ENCODE measurements around the gene SIX1. TPM values are rescaled to one million over a fixed set of nuclear protein-coding genes. Genes with fewer than 3 reads are reported as not detected.
A peak's percentile ranks its signal among the peaks of the same experiment; 100 is the strongest.

Gene SIX1
- under 1 TPM in 1 of 5 donors, not detected in 4; 0.18 TPM for total RNA-seq
- total RNA-seq (2013), result 0.04 TPM
- total RNA-seq, result 0 to 0.09 (median 0) reads per million in 29 experiments

GRCh38 chr14:60648934-60649874, at the start of gene SIX1:
Gene SIX1 (minus strand): TSS chr14:60649477. CDS start chr14:60649189, 288 bp downstream.
- Mint-ChIP-seq H3K9me3 (no peaks in the 10 kb centered on the region), H3K36me3 (no peaks in the 10 kb centered on the region), H3K27ac (no peak within 1 kb of the TSS), H3K4me1 (peaks cover 56 to 65% (median 62%) of the 10 kb centered on the region in 3 donors), H3K27me3 (peaks cover 71 to 84% of the 10 kb centered on the region in 2 donors), H3K4me3 (peak within 1 kb of the TSS; percentile 34 to 67 (median 37))
- WGBS (ENCODE audit: insufficient coverage), result 3% methylated on average over 68 of the region's 79 CpGs
- H3K27me3 ChIP-seq (replicated peaks in 1 of 2; ENCODE audit: control insufficient read depth in 2 of 2, extremely low read depth in 1 of 2, insufficient read depth in 2 of 2, low read length in 1 of 2), result peaks cover 12 to 75% of the 10 kb centered on the region in 2 experiments
- ChIA-PET POLR2A (no interaction called here), CTCF (no interaction called here)
- no peaks in the 10 kb centered on the region for H3K9me3 ChIP-seq
- H3K4me1 ChIP-seq (ENCODE audit: control insufficient read depth in 1 of 2, extremely low read depth in 1 of 2, insufficient read depth in 2 of 2, low read length in 2 of 2), result peaks cover 0 to 47% of the 10 kb centered on the region in 2 experiments
- ATAC-seq (replicated peaks in 1 of 4) (no peak), DNase-seq (no peak)
- H3K36me3 ChIP-seq (ENCODE audit: control insufficient read depth in 2 of 2, extremely low read depth in 1 of 2, insufficient read depth in 1 of 2, low read length in 1 of 2), result no peaks in the 10 kb centered on the region
- H3K4me3 ChIP-seq (ENCODE audit: control insufficient read depth in 1 of 2, extremely low read depth in 1 of 2, low read length in 1 of 2), result peak within 1 kb of the TSS in 1 of 2 donors; percentile 7
- H3K27ac ChIP-seq (ENCODE audit: low read length), result no peak within 1 kb of the TSS

GRCh38 chr14:60695327-60695726, 46.0 kb upstream of the SIX1 start:
- ChIA-PET POLR2A (interaction anchor here in 1 of 2 donors (0.6 kb wide), 2 partner anchors 65 to 264 kb away, joined by 3 to 6 read pairs; no protein-coding TSS in a partner anchor), CTCF (no interaction called here)
- no peaks in the 10 kb centered on the region for H3K4me1 ChIP-seq (ENCODE audit: control insufficient read depth in 1 of 2, extremely low read depth in 1 of 2, insufficient read depth in 2 of 2, low read length in 2 of 2)
- H3K27me3 Mint-ChIP-seq, result peaks cover 15 to 19% of the 10 kb centered on the region in 2 donors
- H3K36me3 Mint-ChIP-seq, result no peaks in the 10 kb centered on the region
- no peak for ATAC-seq (replicated peaks in 1 of 4)
- H3K27ac ChIP-seq (ENCODE audit: low read length), result no peak overlapping the region
- H3K9me3 Mint-ChIP-seq, result peaks cover 0 to 10% (median 3%) of the 10 kb centered on the region in 3 donors
- peaks cover 0 to 11% of the 10 kb centered on the region in 2 experiments for H3K27me3 ChIP-seq (replicated peaks in 1 of 2; ENCODE audit: control insufficient read depth in 2 of 2, extremely low read depth in 1 of 2, insufficient read depth in 2 of 2, low read length in 1 of 2)
- no peaks in the 10 kb centered on the region for H3K9me3 ChIP-seq
- no peak overlapping the region for H3K4me3 Mint-ChIP-seq
- no peaks in the 10 kb centered on the region for H3K36me3 ChIP-seq (ENCODE audit: control insufficient read depth in 2 of 2, extremely low read depth in 1 of 2, insufficient read depth in 1 of 2, low read length in 1 of 2)
- no peak overlapping the region for H3K4me3 ChIP-seq (ENCODE audit: control insufficient read depth in 1 of 2, extremely low read depth in 1 of 2, low read length in 1 of 2)
- no peaks in the 10 kb centered on the region for H3K4me1 Mint-ChIP-seq
- H3K27ac Mint-ChIP-seq, result no peak overlapping the region
- no CpG with 5 or more reads among the region's 4 CpGs for WGBS (ENCODE audit: insufficient coverage)
- DNase-seq, result no peak

GRCh38 chr14:60691383-60692113, 42.3 kb upstream of the SIX1 start:
- WGBS (ENCODE audit: insufficient coverage), result 40% methylated on average over 1 of the region's 3 CpGs
- Mint-ChIP-seq H3K9me3 (no peaks in the 10 kb centered on the region), H3K4me3 (no peak overlapping the region), H3K27ac (no peak overlapping the region), H3K36me3 (no peaks in the 10 kb centered on the region), H3K27me3 (peaks cover 9 to 11% of the 10 kb centered on the region in 2 donors), H3K4me1 (no peaks in the 10 kb centered on the region)
- DNase-seq (no peak), ATAC-seq (replicated peaks in 1 of 4) (no peak)
- H3K4me1 ChIP-seq (ENCODE audit: control insufficient read depth in 1 of 2, extremely low read depth in 1 of 2, insufficient read depth in 2 of 2, low read length in 2 of 2), result no peaks in the 10 kb centered on the region
- CTCF ChIA-PET, result interaction anchor here in 1 of 2 donors (0.6 kb wide), 1 partner anchor 10 kb away, joined by 28 read pairs; no protein-coding TSS in a partner anchor
- H3K9me3 ChIP-seq, result no peaks in the 10 kb centered on the region
- no peak overlapping the region for H3K4me3 ChIP-seq (ENCODE audit: control insufficient read depth in 1 of 2, extremely low read depth in 1 of 2, low read length in 1 of 2)
- POLR2A ChIA-PET, result no interaction called here
- H3K36me3 ChIP-seq (ENCODE audit: control insufficient read depth in 2 of 2, extremely low read depth in 1 of 2, insufficient read depth in 1 of 2, low read length in 1 of 2), result no peaks in the 10 kb centered on the region
- no peak overlapping the region for H3K27ac ChIP-seq (ENCODE audit: low read length)
- H3K27me3 ChIP-seq (replicated peaks in 1 of 2; ENCODE audit: control insufficient read depth in 2 of 2, extremely low read depth in 1 of 2, insufficient read depth in 2 of 2, low read length in 1 of 2), result peaks cover 0 to 2% of the 10 kb centered on the region in 2 experiments

- Histone ChIP-seq H3K36me3 (ENCODE audit: control insufficient read depth in 2 of 2, extremely low read depth in 1 of 2, insufficient read depth in 1 of 2, low read length in 1 of 2) (no peaks in the 10 kb centered on the region), H3K9me3 (no peaks in the 10 kb centered on the region), H3K4me1 (ENCODE audit: control insufficient read depth in 1 of 2, extremely low read depth in 1 of 2, insufficient read depth in 2 of 2, low read length in 2 of 2) (no peaks in the 10 kb centered on the region), H3K4me3 (ENCODE audit: control insufficient read depth in 1 of 2, extremely low read depth in 1 of 2, low read length in 1 of 2) (no peak overlapping the region), H3K27me3 (replicated peaks in 1 of 2; ENCODE audit: control insufficient read depth in 2 of 2, extremely low read depth in 1 of 2, insufficient read depth in 2 of 2, low read length in 1 of 2) (peaks cover 0 to 6% of the 10 kb centered on the region in 2 experiments), H3K27ac (ENCODE audit: low read length) (no peak overlapping the region)
- ATAC-seq (replicated peaks in 1 of 4), result no peak
- H3K4me3 Mint-ChIP-seq, result no peak overlapping the region
- no peaks in the 10 kb centered on the region for H3K9me3 Mint-ChIP-seq
- peaks cover 9 to 12% of the 10 kb centered on the region in 2 donors for H3K27me3 Mint-ChIP-seq
- H3K4me1 Mint-ChIP-seq, result no peaks in the 10 kb centered on the region
- ChIA-PET POLR2A (no interaction called here), CTCF (interaction anchor here in 1 of 2 donors (0.6 kb wide), 1 partner anchor 27 kb away, joined by 3 read pairs; no protein-coding TSS in a partner anchor)
- no peak for DNase-seq
- H3K36me3 Mint-ChIP-seq, result no peaks in the 10 kb centered on the region
- H3K27ac Mint-ChIP-seq, result no peak overlapping the region
Observed at GRCh38 chr14:60686865-60687264, 37.6 kb upstream of the SIX1 start.

GRCh38 chr14:60684203-60684602, 34.9 kb upstream of the SIX1 start:
- ChIA-PET POLR2A (no interaction called here), CTCF (no interaction called here)
- Mint-ChIP-seq H3K4me3 (no peak overlapping the region), H3K9me3 (no peaks in the 10 kb centered on the region), H3K27me3 (peaks cover 7 to 14% of the 10 kb centered on the region in 2 donors), H3K36me3 (no peaks in the 10 kb centered on the region), H3K27ac (no peak overlapping the region), H3K4me1 (no peaks in the 10 kb centered on the region)
- Histone ChIP-seq H3K36me3 (ENCODE audit: control insufficient read depth in 2 of 2, extremely low read depth in 1 of 2, insufficient read depth in 1 of 2, low read length in 1 of 2) (no peaks in the 10 kb centered on the region), H3K4me1 (ENCODE audit: control insufficient read depth in 1 of 2, extremely low read depth in 1 of 2, insufficient read depth in 2 of 2, low read length in 2 of 2) (no peaks in the 10 kb centered on the region), H3K27me3 (replicated peaks in 1 of 2; ENCODE audit: control insufficient read depth in 2 of 2, extremely low read depth in 1 of 2, insufficient read depth in 2 of 2, low read length in 1 of 2) (peaks cover 0 to 6% of the 10 kb centered on the region in 2 experiments), H3K4me3 (ENCODE audit: control insufficient read depth in 1 of 2, extremely low read depth in 1 of 2, low read length in 1 of 2) (no peak overlapping the region), H3K27ac (ENCODE audit: low read length) (no peak overlapping the region), H3K9me3 (no peaks in the 10 kb centered on the region)
- ATAC-seq (replicated peaks in 1 of 4) (no peak), DNase-seq (no peak)
- WGBS (ENCODE audit: insufficient coverage), result 61% methylated on average over 2 of the region's 2 CpGs

GRCh38 chr14:60681271-60681670, 32.0 kb upstream of the SIX1 start:
- no peak overlapping the region for H3K27ac Mint-ChIP-seq
- peaks cover 11 to 14% of the 10 kb centered on the region in 2 donors for H3K27me3 Mint-ChIP-seq
- no peaks in the 10 kb centered on the region for H3K36me3 ChIP-seq (ENCODE audit: control insufficient read depth in 2 of 2, extremely low read depth in 1 of 2, insufficient read depth in 1 of 2, low read length in 1 of 2)
- no peaks in the 10 kb centered on the region for H3K4me1 ChIP-seq (ENCODE audit: control insufficient read depth in 1 of 2, extremely low read depth in 1 of 2, insufficient read depth in 2 of 2, low read length in 2 of 2)
- H3K27me3 ChIP-seq (replicated peaks in 1 of 2; ENCODE audit: control insufficient read depth in 2 of 2, extremely low read depth in 1 of 2, insufficient read depth in 2 of 2, low read length in 1 of 2), result peaks cover 0 to 8% of the 10 kb centered on the region in 2 experiments
- ATAC-seq (replicated peaks in 1 of 4), result no peak
- no peaks in the 10 kb centered on the region for H3K36me3 Mint-ChIP-seq
- ChIA-PET POLR2A (no interaction called here), CTCF (no interaction called here)
- no peaks in the 10 kb centered on the region for H3K4me1 Mint-ChIP-seq
- no peak overlapping the region for H3K4me3 ChIP-seq (ENCODE audit: control insufficient read depth in 1 of 2, extremely low read depth in 1 of 2, low read length in 1 of 2)
- no peak overlapping the region for H3K4me3 Mint-ChIP-seq
- no peaks in the 10 kb centered on the region for H3K9me3 Mint-ChIP-seq
- H3K27ac ChIP-seq (ENCODE audit: low read length), result no peak overlapping the region
- DNase-seq, result no peak
- no peaks in the 10 kb centered on the region for H3K9me3 ChIP-seq
